ENCODE results near the gene GJA3. TPM values are rescaled to one million over a fixed set of nuclear protein-coding genes. Genes with fewer than 3 reads are reported as not detected.

Gene GJA3
- total and polyA plus RNA-seq, 10 of the 15 experiments (the other 5 are each of a cell fraction or from before 2014, with no cell fraction given), result 0.03 to 0.11 (median 0.04) TPM; not detected in 5

DNA sequence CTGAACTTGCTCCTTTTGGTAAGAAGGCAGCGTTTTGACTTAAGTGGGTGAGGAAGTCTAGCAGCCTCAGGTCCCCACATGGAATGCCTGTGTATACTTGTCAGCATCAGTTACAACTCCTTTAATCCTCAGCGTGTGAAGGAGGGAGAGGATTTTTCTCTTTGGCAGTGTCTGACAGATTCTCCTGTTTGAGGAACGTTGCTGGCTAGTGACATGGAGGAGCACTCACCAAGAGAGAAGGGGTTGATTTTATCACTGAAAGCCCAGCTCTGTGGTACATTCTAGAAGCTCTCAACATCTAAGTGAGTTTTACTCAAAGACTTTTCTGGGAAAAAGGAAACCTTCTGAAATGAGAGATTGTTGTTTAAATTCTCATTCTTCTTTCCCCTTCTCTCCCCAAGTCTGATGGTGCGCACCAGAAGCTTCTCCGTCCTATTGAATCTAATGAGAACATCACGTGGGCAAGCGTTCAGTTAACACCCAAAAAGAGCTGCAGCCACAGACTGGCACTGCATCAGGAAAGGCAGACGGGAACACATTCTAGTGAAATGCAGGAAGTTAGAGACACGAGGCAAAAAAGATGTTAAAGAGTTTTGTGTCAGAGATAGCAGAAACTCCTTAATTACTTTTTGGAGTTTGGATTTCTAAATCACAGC, 58.2 kb downstream of the GJA3 start (continued):
- no peak for TF ChIP-seq E4F1 (IDR thresholded peaks at IDR 0.05; ENCODE audit: borderline replicate concordance, partially characterized antibody)
- TF ChIP-seq MXI1 (IDR thresholded peaks at IDR 0.05; ENCODE audit: low read depth, low read length), result no peak
- TF ChIP-seq TCF3 (IDR thresholded peaks at IDR 0.05; ENCODE audit: borderline replicate concordance, insufficient read depth, low read depth, low read length), result no peak
- TF ChIP-seq CHD4 (IDR thresholded peaks at IDR 0.05), result no peak
- TF ChIP-seq RFX5 (IDR thresholded peaks at IDR 0.05; ENCODE audit: low read depth, low read length), result no peak
- TF ChIP-seq CHD1 (IDR thresholded peaks at IDR 0.05; ENCODE audit: low read depth, low read length), result no peak
- TF ChIP-seq SPI1 (IDR thresholded peaks at IDR 0.05; ENCODE audit: borderline replicate concordance, insufficient read depth, low read depth, low read length), result no peak
- TF ChIP-seq CBX3 (IDR thresholded peaks at IDR 0.05; ENCODE audit: borderline replicate concordance, low read depth), result no peak
- TF ChIP-seq, protein P1, sequence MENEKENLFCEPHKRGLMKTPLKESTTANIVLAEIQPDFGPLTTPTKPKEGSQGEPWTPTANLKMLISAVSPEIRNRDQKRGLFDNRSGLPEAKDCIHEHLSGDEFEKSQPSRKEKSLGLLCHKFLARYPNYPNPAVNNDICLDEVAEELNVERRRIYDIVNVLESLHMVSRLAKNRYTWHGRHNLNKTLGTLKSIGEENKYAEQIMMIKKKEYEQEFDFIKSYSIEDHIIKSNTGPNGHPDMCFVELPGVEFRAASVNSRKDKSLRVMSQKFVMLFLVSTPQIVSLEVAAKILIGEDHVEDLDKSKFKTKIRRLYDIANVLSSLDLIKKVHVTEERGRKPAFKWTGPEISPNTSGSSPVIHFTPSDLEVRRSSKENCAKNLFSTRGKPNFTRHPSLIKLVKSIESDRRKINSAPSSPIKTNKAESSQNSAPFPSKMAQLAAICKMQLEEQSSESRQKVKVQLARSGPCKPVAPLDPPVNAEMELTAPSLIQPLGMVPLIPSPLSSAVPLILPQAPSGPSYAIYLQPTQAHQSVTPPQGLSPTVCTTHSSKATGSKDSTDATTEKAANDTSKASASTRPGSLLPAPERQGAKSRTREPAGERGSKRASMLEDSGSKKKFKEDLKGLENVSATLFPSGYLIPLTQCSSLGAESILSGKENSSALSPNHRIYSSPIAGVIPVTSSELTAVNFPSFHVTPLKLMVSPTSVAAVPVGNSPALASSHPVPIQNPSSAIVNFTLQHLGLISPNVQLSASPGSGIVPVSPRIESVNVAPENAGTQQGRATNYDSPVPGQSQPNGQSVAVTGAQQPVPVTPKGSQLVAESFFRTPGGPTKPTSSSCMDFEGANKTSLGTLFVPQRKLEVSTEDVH (IDR thresholded peaks at IDR 0.05; ENCODE audit: low read depth, partially characterized antibody), result no peak
- TF ChIP-seq SKIL (IDR thresholded peaks at IDR 0.05; ENCODE audit: low read depth, poor library complexity, severe bottlenecking), result no peak
- TF ChIP-seq, protein P2, sequence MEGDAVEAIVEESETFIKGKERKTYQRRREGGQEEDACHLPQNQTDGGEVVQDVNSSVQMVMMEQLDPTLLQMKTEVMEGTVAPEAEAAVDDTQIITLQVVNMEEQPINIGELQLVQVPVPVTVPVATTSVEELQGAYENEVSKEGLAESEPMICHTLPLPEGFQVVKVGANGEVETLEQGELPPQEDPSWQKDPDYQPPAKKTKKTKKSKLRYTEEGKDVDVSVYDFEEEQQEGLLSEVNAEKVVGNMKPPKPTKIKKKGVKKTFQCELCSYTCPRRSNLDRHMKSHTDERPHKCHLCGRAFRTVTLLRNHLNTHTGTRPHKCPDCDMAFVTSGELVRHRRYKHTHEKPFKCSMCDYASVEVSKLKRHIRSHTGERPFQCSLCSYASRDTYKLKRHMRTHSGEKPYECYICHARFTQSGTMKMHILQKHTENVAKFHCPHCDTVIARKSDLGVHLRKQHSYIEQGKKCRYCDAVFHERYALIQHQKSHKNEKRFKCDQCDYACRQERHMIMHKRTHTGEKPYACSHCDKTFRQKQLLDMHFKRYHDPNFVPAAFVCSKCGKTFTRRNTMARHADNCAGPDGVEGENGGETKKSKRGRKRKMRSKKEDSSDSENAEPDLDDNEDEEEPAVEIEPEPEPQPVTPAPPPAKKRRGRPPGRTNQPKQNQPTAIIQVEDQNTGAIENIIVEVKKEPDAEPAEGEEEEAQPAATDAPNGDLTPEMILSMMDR (IDR thresholded peaks at IDR 0.05 in 2 of 3, conservative IDR thresholded peaks at IDR 0.05 in 1 of 3; ENCODE audit: control insufficient read depth in 2 of 3, extremely low read depth in 1 of 3, insufficient read depth in 1 of 3, low read depth in 3 of 3, low read length in 3 of 3), result no peak
- no peak for TF ChIP-seq IRF4 (IDR thresholded peaks at IDR 0.05; ENCODE audit: low read depth, low read length)
- no peak for TF ChIP-seq SIX5 (IDR thresholded peaks at IDR 0.05; ENCODE audit: low read depth, low read length, severe bottlenecking)
- TF ChIP-seq, protein P3, sequence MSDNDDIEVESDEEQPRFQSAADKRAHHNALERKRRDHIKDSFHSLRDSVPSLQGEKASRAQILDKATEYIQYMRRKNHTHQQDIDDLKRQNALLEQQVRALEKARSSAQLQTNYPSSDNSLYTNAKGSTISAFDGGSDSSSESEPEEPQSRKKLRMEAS (IDR thresholded peaks at IDR 0.05; ENCODE audit: low read depth, low read length), result no peak

All from GM12878 (cell line).